HFFc6 (cell line): Measurements from ENCODE around the gene NME1. TPM values are rescaled to one million over a fixed set of nuclear protein-coding genes. Genes with fewer than 3 reads are reported as not detected.

ENCODE experiments used
- DNase-seq: peaks from one replicate; pipeline ENCODE4 v3.0.0-alpha.2; 2018
- H3K27ac Mint-ChIP-seq: 2 replicates; pipeline ENCODE4 v1.8.0; 2020; ENCODE audit warnings: mild to moderate bottlenecking, mixed read lengths
- H3K27me3 Mint-ChIP-seq: 2 replicates; pipeline ENCODE4 v1.8.0; 2021; ENCODE audit warnings: mild to moderate bottlenecking, moderate library complexity, mixed read lengths; ENCODE audit not compliant: insufficient read depth
- H3K36me3 Mint-ChIP-seq: 2 replicates; pipeline ENCODE4 v1.8.0; 2021; ENCODE audit warnings: low read depth, mixed read lengths
- H3K4me1 Mint-ChIP-seq: 2 replicates; pipeline ENCODE4 v1.8.0; 2020; ENCODE audit warnings: low read depth, mixed read lengths
- H3K4me3 Mint-ChIP-seq: 2 replicates; pipeline ENCODE4 v1.8.0; 2020; ENCODE audit warnings: mild to moderate bottlenecking, moderate library complexity, mixed read lengths
- H3K9me3 Mint-ChIP-seq: 2 replicates; pipeline ENCODE4 v1.8.0; 2020; ENCODE audit warnings: mild to moderate bottlenecking, mixed read lengths
- CTCF ChIP-seq: fragments of 200-600 bp; sonication (generic); IDR thresholded peaks from 2 replicates; pipeline ENCODE4 v1.5.0; 2021; ENCODE audit warnings: antibody characterized with exemption, mild to moderate bottlenecking
- total RNA-seq, 6 experiments: library from RNA; stranded (reverse); fragmentation: NEBNext Ultra II Directional; extraction: Animal tissue kit (Norgen Biotek cat#: 25700); gene quantifications; 2 replicates in 1 of 6; 3 replicates in 5 of 6; pipeline ENCODE4 v1.2.3, GENCODE V29; 2021

The NME1 gene
- total RNA-seq, 6 experiments from 2014 or later: 309 to 358 (median 320) TPM

GRCh38 chr17:51189162-51189561, 35.8 kb downstream of the NME1 start:
- no peak for TF ChIP-seq CTCF
- Mint-ChIP-seq H3K27ac (no peak overlapping the region), H3K27me3 (no peaks in the 10 kb centered on the region), H3K9me3 (no peaks in the 10 kb centered on the region), H3K4me1 (no peaks in the 10 kb centered on the region), H3K36me3 (peaks cover 16% of the 10 kb centered on the region; the same call in 1 of the 2 replicates), H3K4me3 (no peak overlapping the region)
- DNase-seq: no peak

- no peak overlapping the region for H3K4me3 Mint-ChIP-seq
- peaks cover 12% of the 10 kb centered on the region; the same call in 1 of the 2 replicates for H3K36me3 Mint-ChIP-seq
- H3K27ac Mint-ChIP-seq: no peak overlapping the region
- H3K9me3 Mint-ChIP-seq: no peaks in the 10 kb centered on the region
- H3K4me1 Mint-ChIP-seq: no peaks in the 10 kb centered on the region
- no peak for TF ChIP-seq CTCF
- DNase-seq: no peak
- H3K27me3 Mint-ChIP-seq: no peaks in the 10 kb centered on the region
These were observed 36.3 kb downstream of the NME1 start for GRCh38 chr17:51189628-51190027.

DNA sequence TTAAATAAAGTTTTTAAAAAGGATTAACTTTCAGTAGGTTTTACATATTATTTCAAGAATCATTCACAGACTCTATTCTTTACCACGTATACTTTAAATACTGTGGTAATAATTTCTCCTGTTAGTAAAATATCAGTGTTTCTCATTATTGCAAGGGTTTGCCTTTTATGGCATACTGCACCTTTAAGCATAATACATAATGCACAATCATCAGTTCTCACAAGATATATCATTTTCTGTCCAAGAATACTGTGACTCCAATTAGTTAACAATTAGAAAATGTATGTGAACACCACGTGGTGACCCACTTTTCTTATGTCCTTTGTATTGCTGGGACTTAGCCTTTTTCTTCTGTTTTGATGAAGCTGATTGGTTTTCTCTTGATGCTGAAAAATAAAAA, 38.5 kb downstream of the NME1 start:
- Mint-ChIP-seq H3K27me3 (0 out of 2 replicates have a peak, but pooled peaks cover 3% of the 10 kb centered on the region), H3K36me3 (peaks cover 9% of the 10 kb centered on the region; the same call in 1 of the 2 replicates), H3K9me3 (no peaks in the 10 kb centered on the region), H3K4me1 (no peaks in the 10 kb centered on the region), H3K27ac (no peak overlapping the region), H3K4me3 (no peak overlapping the region)
- no peak for DNase-seq
- TF ChIP-seq CTCF: no peak

DNA sequence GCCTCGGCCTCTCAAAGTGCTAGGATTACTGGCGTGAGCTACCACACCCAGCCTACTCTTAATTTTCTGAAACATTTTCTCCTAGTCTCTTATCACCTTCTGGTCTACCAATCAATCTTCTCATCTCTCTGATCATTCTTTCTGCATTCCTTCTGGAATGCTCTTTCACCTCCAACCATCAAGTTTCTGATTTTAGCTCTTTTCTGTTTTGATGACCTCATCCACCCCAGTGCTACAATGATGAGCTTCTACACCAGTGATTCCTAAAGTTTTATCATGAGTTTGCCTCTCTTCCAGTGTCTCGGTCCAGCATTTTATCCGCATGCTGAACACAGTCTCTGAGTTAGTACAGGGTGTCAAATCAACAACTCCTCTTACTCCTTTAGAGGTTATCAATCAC, 44.4 kb downstream of the NME1 start:
- no peaks in the 10 kb centered on the region for H3K9me3 Mint-ChIP-seq
- TF ChIP-seq CTCF: no peak
- DNase-seq: no peak
- 0 out of 2 replicates have a peak, but pooled peaks cover 3% of the 10 kb centered on the region for H3K27me3 Mint-ChIP-seq
- H3K36me3 Mint-ChIP-seq: peaks cover 16% of the 10 kb centered on the region
- H3K4me3 Mint-ChIP-seq: no peak overlapping the region
- peaks cover 5% of the 10 kb centered on the region; the same call in 1 of the 2 replicates for H3K4me1 Mint-ChIP-seq
- no peak overlapping the region for H3K27ac Mint-ChIP-seq

- DNase-seq: no peak
- Mint-ChIP-seq H3K27ac (no peak overlapping the region), H3K4me3 (no peak overlapping the region), H3K36me3 (peaks cover 15% of the 10 kb centered on the region), H3K9me3 (no peaks in the 10 kb centered on the region), H3K4me1 (peaks cover 5% of the 10 kb centered on the region; the same call in 1 of the 2 replicates), H3K27me3 (0 out of 2 replicates have a peak, but pooled peaks cover 3% of the 10 kb centered on the region)
- TF ChIP-seq CTCF: no peak
These were observed 46.9 kb downstream of the NME1 start for GRCh38 chr17:51200295-51200694.

DNA sequence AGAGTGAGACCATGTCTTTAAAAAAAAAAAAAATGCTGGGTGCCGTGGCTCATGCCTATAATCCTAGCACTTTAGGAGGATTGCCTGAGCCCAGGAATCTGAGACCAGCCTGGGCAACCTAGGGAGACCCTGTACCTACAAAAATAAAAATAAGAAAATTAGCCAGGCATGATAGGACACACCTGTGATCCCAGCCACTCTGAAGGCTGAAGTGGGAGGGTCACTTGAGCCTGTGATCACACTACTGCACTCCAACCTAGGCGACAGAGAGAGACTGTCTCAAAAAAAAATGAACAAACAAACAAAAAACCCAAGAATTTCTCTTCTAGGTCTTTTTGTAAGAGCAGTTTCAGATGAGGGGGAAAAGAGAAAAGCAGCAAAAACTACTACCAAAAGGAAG, 47.5 kb downstream of the NME1 start:
- Mint-ChIP-seq H3K27me3 (0 out of 2 replicates have a peak, but pooled peaks cover 2% of the 10 kb centered on the region), H3K4me1 (peaks cover 5% of the 10 kb centered on the region; the same call in 1 of the 2 replicates), H3K27ac (no peak overlapping the region), H3K4me3 (no peak overlapping the region), H3K36me3 (peaks cover 15% of the 10 kb centered on the region), H3K9me3 (no peaks in the 10 kb centered on the region)
- no peak for DNase-seq
- TF ChIP-seq CTCF: no peak
